ENCODE data around the gene RIGI. TPM values are rescaled to one million over a fixed set of nuclear protein-coding genes. Genes with fewer than 3 reads are reported as not detected.

RIGI gene
- total RNA-seq, 2 donors from 2014 or later: 3.0 to 8.5 TPM

DNA sequence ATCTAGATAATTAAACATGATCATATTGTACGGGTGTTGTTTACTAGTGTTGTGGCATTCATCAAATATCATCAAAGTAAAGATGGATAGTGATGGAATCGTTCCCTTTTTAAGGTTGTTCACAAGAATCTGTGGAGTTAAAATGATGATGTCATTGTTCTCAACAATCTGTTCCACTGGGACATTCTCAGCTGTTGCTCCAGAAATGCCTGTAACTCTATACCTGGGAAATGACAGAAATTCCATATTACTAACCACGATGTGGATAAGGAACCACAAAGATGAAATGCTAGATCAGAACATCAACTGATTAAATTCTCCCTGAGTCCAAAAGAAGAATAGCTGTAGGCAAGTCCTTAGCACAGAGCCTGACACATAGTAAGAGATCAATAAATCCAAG is 38.0 kb downstream of the RIGI start:
- H3K36me3 ChIP-seq: peaks cover 4% of the 10 kb centered on the region

DNA sequence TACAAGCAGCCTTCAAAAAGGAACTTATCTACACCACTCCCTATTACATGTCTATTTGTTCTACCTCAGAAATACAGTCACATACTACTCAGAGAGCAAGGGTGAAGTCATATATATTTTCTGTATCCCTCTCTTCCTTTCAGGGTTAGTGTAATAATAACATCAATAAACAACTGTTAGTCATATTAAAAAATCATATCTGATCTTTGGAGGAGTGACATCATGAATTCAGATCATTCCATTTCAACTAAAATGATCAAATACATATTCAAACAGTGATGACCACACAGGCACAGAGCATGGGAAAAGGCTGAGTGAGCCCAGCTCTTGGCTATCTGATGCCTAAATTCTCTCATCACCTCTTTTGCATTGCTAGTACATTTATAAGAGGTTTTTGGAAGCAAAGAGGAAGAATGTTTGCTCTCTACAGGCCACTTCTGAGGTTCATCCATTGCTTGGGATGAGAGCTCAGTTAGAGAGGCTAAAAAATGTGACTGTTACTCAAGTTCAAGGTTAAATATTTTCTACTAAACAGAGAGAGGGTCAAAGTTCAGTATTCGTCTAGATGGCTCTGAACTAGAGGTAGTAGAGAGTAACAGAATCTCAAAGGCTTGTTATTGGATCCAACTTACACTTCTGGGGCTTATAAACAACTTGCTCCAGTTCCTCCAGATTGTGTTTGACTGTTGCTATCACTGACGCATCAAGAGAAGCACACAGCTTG is 39.0 kb downstream of the RIGI start:
- TF ChIP-seq, protein P1, sequence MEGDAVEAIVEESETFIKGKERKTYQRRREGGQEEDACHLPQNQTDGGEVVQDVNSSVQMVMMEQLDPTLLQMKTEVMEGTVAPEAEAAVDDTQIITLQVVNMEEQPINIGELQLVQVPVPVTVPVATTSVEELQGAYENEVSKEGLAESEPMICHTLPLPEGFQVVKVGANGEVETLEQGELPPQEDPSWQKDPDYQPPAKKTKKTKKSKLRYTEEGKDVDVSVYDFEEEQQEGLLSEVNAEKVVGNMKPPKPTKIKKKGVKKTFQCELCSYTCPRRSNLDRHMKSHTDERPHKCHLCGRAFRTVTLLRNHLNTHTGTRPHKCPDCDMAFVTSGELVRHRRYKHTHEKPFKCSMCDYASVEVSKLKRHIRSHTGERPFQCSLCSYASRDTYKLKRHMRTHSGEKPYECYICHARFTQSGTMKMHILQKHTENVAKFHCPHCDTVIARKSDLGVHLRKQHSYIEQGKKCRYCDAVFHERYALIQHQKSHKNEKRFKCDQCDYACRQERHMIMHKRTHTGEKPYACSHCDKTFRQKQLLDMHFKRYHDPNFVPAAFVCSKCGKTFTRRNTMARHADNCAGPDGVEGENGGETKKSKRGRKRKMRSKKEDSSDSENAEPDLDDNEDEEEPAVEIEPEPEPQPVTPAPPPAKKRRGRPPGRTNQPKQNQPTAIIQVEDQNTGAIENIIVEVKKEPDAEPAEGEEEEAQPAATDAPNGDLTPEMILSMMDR (IDR thresholded peaks at IDR 0.05): no peak
- Histone ChIP-seq H3K4me3 (no peak overlapping the region), H3K27ac (no peak overlapping the region), H3K9me3 (no peaks in the 10 kb centered on the region), H3K9ac (ENCODE audit: low read depth in 2 of 2, low read length in 2 of 2) (no peak overlapping the region), H3K4me1 (no peaks in the 10 kb centered on the region), H3K27me3 (no peaks in the 10 kb centered on the region), H3K36me3 (peaks cover 4% of the 10 kb centered on the region)
- no peak for DNase-seq
- intact Hi-C loops (cut with DNase I): no loop called here

More for the DNA sequence above, 38.0 kb downstream of the RIGI start:
- Histone ChIP-seq H3K4me3 (no peak overlapping the region), H3K27me3 (no peaks in the 10 kb centered on the region), H3K4me1 (no peaks in the 10 kb centered on the region), H3K27ac (no peak overlapping the region), H3K9ac (ENCODE audit: low read depth in 2 of 2, low read length in 2 of 2) (no peak overlapping the region), H3K9me3 (no peaks in the 10 kb centered on the region)
- intact Hi-C loops (cut with DNase I): no loop called here
- no peak for DNase-seq
- TF ChIP-seq, protein P1 (IDR thresholded peaks at IDR 0.05): no peak

DNA sequence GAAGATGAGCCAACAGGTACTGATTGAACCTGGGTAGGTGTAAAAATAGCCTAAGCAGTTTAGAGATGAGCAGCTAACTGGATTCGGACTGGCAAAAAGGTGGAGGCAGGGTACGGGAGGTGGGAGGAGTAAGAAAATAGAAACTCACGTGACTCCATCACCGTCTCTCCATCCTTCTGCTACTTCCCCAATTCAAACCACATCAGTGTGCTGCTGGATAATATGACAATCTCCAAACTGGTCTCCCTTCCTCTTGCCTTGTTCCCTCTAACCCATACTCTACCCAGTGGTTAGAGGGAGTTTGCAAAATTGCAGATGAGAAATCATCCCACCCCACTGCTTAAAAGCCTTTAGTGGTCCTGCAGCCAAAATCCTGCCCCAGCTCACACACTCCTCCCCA is 42.7 kb downstream of the RIGI start:
- Histone ChIP-seq H3K4me1 (no peaks in the 10 kb centered on the region), H3K9ac (ENCODE audit: low read depth in 2 of 2, low read length in 2 of 2) (no peak overlapping the region), H3K27ac (no peak overlapping the region), H3K27me3 (no peaks in the 10 kb centered on the region), H3K4me3 (no peak overlapping the region), H3K36me3 (peaks cover 4% of the 10 kb centered on the region), H3K9me3 (no peaks in the 10 kb centered on the region)
- no peak for DNase-seq
- intact Hi-C loops (cut with DNase I): no loop called here
- TF ChIP-seq, protein P1 (IDR thresholded peaks at IDR 0.05): no peak

Other genes starting within 250 kb of the RIGI start
- 10 to 100 TPM; 35.0 to 50.8 TPM for gene ACO1, start 141.6 kb downstream of the RIGI start, total RNA-seq
- 10 to 100 TPM in 1 of 2 donors, 1 to 10 TPM in 1; 7.4 to 10.9 TPM for gene SMIM27, start 26.1 kb upstream of the RIGI start, total RNA-seq
- 10 to 100 TPM; 11.9 to 17.4 TPM for gene TOPORS, start 26.4 kb upstream of the RIGI start, total RNA-seq
- gene NDUFB6, start 47.0 kb upstream of the RIGI start, total RNA-seq: 10 to 100 TPM; 53.3 to 77.0 TPM
- gene TAF1L, start 109.5 kb upstream of the RIGI start, total RNA-seq: not detected

Measured in colonic mucosa (tissue), 4 donors.